Astrocyte of the cerebellum (primary cell): ENCODE results near the gene SDK2.
"Not testable (repeated sequence)": the region's sequence is repeated elsewhere in the genome, so short reads cannot be mapped to it uniquely, and the experiment has no call there.

Experiments
- DNase-seq: peaks from one replicate; pipeline ENCODE4 v3.0.0-alpha.2; 2011; ENCODE audit warnings: low read depth
- H3K4me3 ChIP-seq: 2 replicates; pipeline ENCODE4 v1.5.1; 2011; ENCODE audit warnings: mild to moderate bottlenecking, low read depth, low read length, moderate library complexity
- in situ Hi-C: cut with HindIII; loops from 2 replicates; pipeline ENCODE4 v1.10.0; 2017; ENCODE audit warnings: low sequenced_read_pairs
- TF ChIP-seq, protein P1 (sequence below): IDR thresholded peaks from 2 replicates; pipeline ENCODE4 v1.5.1; 2012; ENCODE audit warnings: low read length, low read depth, moderate library complexity, mild to moderate bottlenecking; ENCODE audit errors: missing control alignments

The SDK2 gene

GRCh38 chr17:73309727-73310596, 334.3 kb downstream of the SDK2 start:
- DNase-seq, result no peak
- TF ChIP-seq, protein P1, sequence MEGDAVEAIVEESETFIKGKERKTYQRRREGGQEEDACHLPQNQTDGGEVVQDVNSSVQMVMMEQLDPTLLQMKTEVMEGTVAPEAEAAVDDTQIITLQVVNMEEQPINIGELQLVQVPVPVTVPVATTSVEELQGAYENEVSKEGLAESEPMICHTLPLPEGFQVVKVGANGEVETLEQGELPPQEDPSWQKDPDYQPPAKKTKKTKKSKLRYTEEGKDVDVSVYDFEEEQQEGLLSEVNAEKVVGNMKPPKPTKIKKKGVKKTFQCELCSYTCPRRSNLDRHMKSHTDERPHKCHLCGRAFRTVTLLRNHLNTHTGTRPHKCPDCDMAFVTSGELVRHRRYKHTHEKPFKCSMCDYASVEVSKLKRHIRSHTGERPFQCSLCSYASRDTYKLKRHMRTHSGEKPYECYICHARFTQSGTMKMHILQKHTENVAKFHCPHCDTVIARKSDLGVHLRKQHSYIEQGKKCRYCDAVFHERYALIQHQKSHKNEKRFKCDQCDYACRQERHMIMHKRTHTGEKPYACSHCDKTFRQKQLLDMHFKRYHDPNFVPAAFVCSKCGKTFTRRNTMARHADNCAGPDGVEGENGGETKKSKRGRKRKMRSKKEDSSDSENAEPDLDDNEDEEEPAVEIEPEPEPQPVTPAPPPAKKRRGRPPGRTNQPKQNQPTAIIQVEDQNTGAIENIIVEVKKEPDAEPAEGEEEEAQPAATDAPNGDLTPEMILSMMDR, result no peak
- H3K4me3 ChIP-seq, result peak overlapping the region; percentile 95
- in situ Hi-C loops, result no loop called here

GRCh38 chr17:73308959-73309358, 335.3 kb downstream of the SDK2 start:
- in situ Hi-C loops, result not testable (repeated sequence)

DNA sequence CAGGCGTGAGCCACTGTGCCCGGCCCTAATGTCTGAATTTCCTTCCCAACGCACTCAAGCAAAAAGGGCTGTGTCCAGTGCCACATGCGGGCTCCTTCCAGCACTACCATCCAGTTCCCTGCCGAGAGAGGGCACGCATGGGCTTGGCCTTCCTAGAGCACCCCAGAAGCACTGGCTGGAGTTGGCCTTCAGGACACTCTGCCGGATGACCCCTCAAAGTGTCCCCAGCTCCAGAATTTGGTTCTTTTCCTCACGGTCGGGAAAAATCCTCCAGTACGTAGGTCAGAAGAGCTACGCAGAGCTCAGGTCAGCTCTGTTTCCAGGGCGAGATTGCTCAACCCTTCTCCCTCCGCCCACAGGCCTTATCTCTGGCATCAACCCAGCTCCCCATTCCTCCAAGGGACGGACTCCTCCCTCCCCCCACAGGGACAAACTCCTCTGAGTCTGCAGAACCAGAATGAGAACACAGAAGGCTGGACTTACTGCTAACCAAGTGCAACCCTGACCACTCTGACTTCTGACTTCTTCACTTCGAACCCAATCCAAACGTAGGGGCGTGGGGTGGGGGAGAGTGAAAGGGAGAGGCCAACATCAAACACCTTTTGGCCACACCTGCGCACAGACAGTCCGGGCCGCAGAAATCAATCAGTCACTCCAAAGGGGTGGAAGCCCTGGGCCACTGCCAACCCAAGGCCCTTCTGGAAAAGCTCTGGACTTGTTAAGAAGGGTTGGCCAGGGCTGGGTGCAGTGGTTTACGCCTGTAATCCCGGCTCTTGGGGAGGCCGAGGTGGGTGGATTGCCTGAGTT, 336.0 kb downstream of the SDK2 start:
- H3K4me3 ChIP-seq, result peak overlapping the region; percentile 95
- in situ Hi-C loops, result no loop called here
- peak; percentile 46 for DNase-seq
- TF ChIP-seq, protein P1, result no peak

More at GRCh38 chr17:73308959-73309358, 335.3 kb downstream of the SDK2 start:
- H3K4me3 ChIP-seq, result peak overlapping the region; percentile 95
- not testable (repeated sequence) for DNase-seq

DNA sequence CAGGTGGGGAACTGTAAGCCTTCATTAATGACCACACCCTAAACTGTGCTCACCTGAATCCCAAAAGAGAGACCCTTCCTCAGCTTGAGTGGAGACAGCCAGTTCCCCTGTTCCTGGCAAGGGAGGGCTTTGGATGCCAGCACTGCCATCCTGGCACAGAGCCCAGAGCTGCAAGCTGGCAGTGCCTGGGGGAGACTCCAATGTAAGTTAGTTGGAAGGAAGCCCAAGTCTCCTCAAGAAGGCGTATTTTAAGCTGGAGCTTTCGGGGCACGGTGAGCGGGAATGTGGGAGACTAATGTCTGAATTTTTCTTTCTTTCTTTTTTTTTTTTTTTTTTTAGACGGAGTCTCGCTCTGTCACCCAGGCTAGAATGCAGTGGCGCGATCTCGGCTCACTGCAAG, 337.1 kb downstream of the SDK2 start:
- in situ Hi-C loops, result no loop called here
- TF ChIP-seq, protein P1, result no peak
- no peak overlapping the region for H3K4me3 ChIP-seq
- DNase-seq, result no peak

DNA sequence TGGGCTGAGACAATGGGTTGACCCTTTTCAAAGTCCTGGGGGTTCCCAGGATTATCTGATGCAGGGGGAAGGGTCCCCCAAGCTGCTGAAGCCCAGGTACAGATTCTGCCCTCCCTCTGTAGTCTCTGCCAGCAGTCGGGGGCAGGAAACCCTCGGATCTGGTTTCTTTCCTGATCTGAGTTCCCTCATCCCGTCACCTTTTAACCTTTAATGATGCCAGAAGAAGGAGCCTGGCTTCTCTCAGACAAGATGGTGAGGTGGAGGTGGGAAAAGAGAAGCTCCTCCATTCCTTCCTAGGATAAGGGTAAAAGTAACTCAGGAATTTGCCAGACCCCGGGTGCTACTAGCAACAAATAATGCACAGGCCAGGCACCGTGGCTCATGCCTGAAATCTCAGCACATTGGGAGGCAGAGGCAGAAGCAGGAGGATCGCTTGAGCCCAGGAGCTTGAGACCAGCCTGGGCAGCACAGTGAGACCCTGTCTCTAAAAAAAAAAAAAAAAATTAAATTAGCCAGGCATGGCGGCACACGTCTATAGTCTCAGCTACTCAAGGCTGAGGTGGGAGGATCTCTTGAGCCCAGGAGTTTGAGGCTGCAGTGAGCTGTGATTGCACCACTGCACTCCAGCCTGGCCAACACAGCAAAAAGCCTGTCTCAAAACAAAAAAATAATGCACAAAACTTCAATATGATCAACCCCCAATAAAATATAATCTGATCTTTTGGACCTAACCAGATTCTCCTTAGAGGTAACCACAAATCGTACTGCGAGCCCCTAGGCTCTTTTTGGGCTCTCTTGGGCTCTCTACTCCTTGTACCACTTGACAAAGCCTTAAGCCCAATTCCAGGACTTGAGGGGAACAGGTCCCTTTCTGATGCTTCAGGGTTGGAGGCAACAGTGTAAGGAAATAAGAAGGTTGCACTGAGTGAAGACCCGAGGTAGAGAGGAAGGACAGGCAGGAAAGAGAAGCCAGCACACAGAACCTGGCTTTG, 338.1 kb downstream of the SDK2 start:
- DNase-seq, result no peak
- in situ Hi-C loops, result no loop called here
- TF ChIP-seq, protein P1, result no peak
- H3K4me3 ChIP-seq, result peak overlapping the region; percentile 26

DNA sequence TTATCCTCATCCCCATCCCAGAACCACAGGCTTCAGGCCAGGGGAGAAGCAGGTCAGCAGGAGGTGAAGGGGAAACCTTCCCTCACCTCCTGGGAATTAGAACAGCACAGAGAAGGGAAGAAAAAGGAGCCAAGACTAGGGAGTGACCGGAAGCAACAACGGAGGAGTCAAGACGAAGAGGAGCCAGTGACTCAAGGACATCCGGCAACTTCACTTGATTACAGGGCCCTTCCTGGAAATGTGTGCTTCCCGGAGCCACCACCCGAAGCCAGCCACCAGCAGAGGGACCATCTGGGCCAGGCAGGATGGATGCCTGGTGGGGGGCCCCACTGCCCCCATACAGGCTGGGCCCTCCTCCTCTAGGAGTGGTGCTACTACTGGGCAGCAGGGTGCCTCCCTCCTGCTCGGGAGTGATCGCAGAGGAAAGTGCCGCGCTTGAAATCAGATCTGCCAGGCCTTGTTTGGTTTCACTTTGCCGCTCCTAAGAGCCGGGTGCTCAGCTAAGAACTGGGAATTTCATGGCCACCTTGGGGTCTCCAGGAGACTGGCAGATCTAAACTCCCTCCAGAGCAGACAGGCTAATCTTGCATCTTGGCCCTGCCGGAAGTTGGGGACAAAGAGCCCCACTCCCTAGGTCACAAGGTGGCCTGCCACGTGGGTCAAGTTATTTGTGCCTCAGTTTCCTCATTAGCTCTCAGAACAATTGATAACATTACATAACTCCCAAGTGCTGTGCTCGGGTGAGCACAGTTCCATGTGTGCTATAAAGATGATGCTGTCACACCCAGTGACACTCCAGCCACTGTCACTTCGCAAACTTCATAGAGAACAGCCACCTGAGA, 339.1 kb downstream of the SDK2 start:
- TF ChIP-seq, protein P1, result no peak
- H3K4me3 ChIP-seq, result peak overlapping the region; percentile 26
- peak; percentile 46 for DNase-seq
- in situ Hi-C loops, result no loop called here
